M059J (cell line): Measurements from ENCODE around the gene ZDHHC17. TPM values are rescaled to one million over a fixed set of nuclear protein-coding genes. Genes with fewer than 3 reads are reported as not detected.

Experiments
- DNase-seq: peaks from one replicate; pipeline ENCODE4 v3.0.0-alpha.2; 2012; ENCODE audit warnings: low read depth
- total RNA-seq: library from RNA; depleted of rRNA; stranded (reverse); fragments of >200 nt; shearing (Covaris generic); gene quantifications from 2 replicates; pipeline ENCODE4 v1.2.3, GENCODE V29; 2014

The ZDHHC17 gene
- total RNA-seq, 1 experiment from 2014 or later = 14.2 TPM

GRCh38 chr12:76878099-76878898 is 114.4 kb downstream of the ZDHHC17 start:
- DNase-seq = peak; percentile 63

- peak; percentile 88 for DNase-seq
Observed at GRCh38 chr12:76878899-76879709, 115.2 kb downstream of the ZDHHC17 start, which contains the start of gene CSRP2. Gene CSRP2 (minus strand): TSS chr12:76879019. CDS start chr12:76866260, 12,759 bp downstream.

GRCh38 chr12:76879710-76880518 is 116.0 kb downstream of the ZDHHC17 start:
- DNase-seq = no peak

- DNase-seq = no peak
Observed at GRCh38 chr12:76880519-76881023, 116.7 kb downstream of the ZDHHC17 start.

DNA sequence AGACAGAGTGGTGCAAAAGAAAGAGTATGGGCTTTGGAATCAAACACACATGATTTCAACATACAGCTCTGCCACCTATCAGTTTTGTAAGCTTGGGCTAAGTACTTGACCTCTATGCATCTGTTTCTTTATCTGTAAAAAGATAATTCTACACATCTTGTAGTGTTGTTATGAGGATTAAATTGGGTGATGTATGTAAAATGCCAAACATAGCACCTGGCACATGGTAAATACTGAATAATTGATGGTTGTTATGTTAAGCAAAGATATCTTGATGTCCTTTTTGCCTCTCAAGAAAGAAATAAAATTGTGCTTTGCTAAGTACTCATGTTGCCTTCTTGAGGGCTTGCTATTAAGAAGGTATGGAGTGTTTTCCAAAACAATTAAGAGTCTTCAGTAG is 117.2 kb downstream of the ZDHHC17 start:
- no peak for DNase-seq

DNA sequence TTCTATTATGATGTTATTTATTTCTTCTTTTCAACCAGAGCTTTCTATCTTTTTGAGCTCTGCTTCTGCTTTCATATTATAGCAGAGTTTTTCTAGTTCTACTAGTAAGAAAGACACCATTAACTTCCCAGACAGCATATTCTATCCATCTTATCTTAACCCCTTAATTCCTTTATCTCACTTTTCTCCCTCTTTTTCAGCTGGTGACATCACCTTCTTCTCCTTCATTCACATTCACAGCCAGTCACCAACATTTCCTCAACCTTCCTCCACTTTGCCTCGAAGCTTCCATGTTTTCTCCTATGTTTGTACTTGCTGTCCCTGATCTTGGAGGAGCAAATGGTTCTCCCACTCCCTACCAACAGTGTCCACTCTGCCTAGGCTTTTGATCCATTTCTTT is 118.5 kb downstream of the ZDHHC17 start:
- DNase-seq = no peak

- peak; percentile 63 for DNase-seq
Observed at GRCh38 chr12:76883151-76883550, 119.2 kb downstream of the ZDHHC17 start.

GRCh38 chr12:76883811-76884210 is 119.9 kb downstream of the ZDHHC17 start:
- DNase-seq = peak; percentile 48

DNA sequence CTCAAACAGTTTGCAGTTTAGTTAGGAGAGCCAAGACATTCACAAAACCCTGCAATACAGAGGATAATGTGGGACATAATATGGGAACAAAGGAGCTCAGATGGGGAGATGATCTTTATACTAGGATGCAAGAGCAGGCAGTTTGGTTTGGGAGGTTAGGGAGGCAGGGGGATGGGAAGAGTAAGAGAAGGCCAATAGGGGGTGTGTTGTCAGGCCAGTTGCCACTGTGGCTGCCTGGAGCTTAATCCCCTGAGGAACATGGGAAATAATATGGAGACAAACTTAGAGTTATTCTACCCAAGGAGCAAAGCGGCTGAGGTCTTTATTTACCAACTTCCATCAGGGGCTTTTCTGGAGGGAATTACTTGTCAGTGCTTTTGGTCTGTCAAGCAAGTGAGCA is 124.9 kb downstream of the ZDHHC17 start:
- DNase-seq = no peak

DNA sequence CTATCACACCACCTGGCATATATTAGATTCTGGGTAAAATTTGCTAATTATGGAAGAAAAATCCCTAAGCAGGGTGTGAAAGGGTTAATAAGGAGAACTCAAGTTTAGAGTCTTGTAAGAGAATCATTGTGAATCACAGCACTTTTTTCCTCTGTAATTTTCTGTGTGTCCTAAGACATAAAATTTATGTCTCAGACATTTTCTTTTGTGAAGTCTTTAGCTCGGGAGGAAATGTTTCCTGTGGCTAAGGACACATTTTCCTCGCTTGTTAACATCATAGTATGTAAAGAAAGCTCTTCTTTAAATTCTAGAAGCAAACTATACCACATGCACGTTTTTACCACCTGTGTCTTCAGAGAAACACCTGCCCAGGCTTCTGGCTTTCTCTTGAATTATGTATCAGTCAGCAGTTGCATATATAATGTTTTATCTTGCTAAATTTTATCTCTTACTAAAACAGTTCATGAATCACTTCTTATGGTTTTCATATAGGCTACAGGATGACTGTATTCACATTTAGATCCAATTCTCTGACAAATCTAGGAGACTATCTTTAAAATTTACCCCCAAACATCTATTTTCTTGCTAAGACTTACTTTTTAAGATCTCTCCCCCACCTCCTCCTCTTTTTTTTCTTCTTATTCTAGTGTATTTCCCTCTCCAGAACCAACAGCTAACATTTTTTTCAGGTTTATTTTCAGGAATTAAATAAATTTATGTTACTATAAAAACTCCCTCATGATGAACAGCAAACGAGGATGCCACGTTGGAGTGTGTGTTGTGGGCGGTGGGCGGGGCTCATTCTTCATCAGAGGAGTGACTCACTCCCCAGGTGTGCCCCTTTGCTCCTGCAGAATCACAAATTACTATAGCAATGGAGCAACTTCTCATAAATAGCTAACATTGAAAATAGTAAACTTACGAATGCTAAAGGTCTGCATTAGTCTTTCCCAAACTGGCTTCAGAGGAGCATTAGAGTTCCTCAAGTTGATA is 126.5 kb downstream of the ZDHHC17 start:
- DNase-seq = no peak

DNA sequence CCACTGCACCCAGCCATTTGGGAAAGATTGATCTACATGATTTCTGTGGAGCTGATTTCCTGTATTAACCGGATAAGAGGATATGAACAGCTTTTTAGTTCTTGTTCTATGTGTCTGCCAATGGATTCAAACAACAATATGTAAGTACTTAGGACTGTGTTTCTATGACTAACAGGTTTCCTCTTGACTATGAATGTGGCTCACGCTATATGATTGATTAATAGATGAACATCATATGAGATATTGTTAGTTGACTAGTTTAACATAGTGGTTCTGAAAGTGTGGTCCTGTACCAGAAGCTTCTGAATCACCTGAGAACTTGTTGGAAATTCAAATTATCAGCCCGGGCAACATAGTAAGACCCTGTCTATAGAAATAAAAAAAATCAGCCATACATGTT is 127.7 kb downstream of the ZDHHC17 start:
- DNase-seq = no peak

GRCh38 chr12:76895796-76896195 is 131.9 kb downstream of the ZDHHC17 start:
- no peak for DNase-seq

- DNase-seq = no peak
Observed at GRCh38 chr12:76896274-76896673, 132.4 kb downstream of the ZDHHC17 start.

GRCh38 chr12:76898442-76898841 is 134.5 kb downstream of the ZDHHC17 start:
- DNase-seq = no peak

- DNase-seq = no peak
Observed at GRCh38 chr12:76899522-76899921, 135.6 kb downstream of the ZDHHC17 start.

DNA sequence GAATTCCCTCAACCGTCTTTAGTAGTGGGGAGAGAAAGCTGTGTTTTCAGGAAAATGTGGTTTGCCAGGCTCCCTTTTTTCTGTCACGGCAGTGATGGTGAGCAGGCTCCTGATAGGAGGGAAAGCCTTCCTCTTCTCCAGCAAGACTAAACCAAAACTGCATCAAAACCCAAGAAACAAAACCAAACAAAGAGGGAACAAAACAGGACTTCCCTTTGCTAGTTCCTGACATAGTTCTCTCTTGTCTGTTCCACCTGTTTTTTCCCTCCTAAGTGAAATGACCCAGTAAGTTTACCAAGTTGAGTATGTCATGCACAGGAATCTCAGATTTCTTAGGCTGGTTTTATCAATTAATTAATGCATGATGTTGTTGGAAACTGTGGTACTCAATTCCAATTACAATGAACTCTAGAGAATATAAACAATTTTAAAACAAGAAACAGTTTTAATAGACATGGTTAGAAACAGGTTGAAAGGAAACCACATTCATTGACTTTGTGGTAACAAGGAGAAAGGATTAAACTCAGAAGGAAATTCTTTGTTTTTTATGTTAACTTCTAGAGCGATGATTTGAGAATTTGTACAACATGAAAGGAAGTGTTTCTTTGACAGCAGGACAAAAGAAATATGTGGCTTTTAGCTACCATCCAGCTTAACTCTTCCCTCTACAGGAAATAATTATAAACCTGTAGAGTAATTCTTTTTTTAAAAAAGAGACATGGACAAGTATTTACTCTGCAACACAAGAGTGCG is 137.9 kb downstream of the ZDHHC17 start:
- DNase-seq = peak; percentile 10
